Esophagus squamous epithelium (tissue), 4 donors: ENCODE results near the gene DNAJC2.

Experiments used
- CTCF ChIP-seq, 6 experiments: fragments of 450-650 bp in 4 of 6; fragments of 200-600 bp in 2 of 6; sonication (generic) in 2 of 6; IDR thresholded peaks; one replicate each; pipeline ENCODE4 v1.5.1; 2016 to 2019; ENCODE audit warnings: antibody characterized with exemption in 6 of 6, mild to moderate bottlenecking in 4 of 6, moderate library complexity in 4 of 6
- POLR2A ChIP-seq, 4 donors: fragments of 450-650 bp; IDR thresholded peaks; one replicate each; pipeline ENCODE4 v1.6.1; 2017; ENCODE audit warnings: antibody characterized with exemption in 4 of 4, mild to moderate bottlenecking in 4 of 4, moderate library complexity in 3 of 4

- no peak for TF ChIP-seq CTCF (IDR thresholded peaks at IDR 0.05)
- no peak for TF ChIP-seq POLR2A (IDR thresholded peaks at IDR 0.05)
Observed at GRCh38 chr7:103389263-103389662, 44.7 kb upstream of the DNAJC2 start.
